Stimulated activated naive CD8-positive, alpha-beta T cell treated with anti-CD3 and anti-CD28 coated beads, Interleukin-15, Interleukin-2, amounts not matched to agents 100 ng/mL and 50 ng/mL, for 24 hours (primary cell): ENCODE data around the gene SLC22A23.
"Not testable (repeated sequence)": the region's sequence is repeated elsewhere in the genome, so short reads cannot be mapped to it uniquely, and the experiment has no call there.

Experiments
- H3K27ac Mint-ChIP-seq: one replicate; pipeline ENCODE4 v1.8.0; 2021; ENCODE audit warnings: mild to moderate bottlenecking, mixed read lengths
- H3K27me3 Mint-ChIP-seq: one replicate; pipeline ENCODE4 v1.8.0; 2021; ENCODE audit warnings: mixed read lengths
- H3K36me3 Mint-ChIP-seq: one replicate; pipeline ENCODE4 v1.8.0; 2021; ENCODE audit warnings: low read depth, mixed read lengths
- H3K4me1 Mint-ChIP-seq: one replicate; pipeline ENCODE4 v1.8.0; 2021; ENCODE audit warnings: low read depth, mixed read lengths
- H3K4me3 Mint-ChIP-seq: one replicate; pipeline ENCODE4 v1.8.0; 2021; ENCODE audit warnings: mild to moderate bottlenecking, mixed read lengths
- H3K9me3 Mint-ChIP-seq: one replicate; pipeline ENCODE4 v1.8.0; 2021; ENCODE audit warnings: mixed read lengths

The SLC22A23 gene

GRCh38 chr6:3247255-3248146 lies 209.3 kb downstream of the SLC22A23 start:
- no peaks in the 10 kb centered on the region for H3K36me3 Mint-ChIP-seq
- H3K4me3 Mint-ChIP-seq: no peak overlapping the region
- no peaks in the 10 kb centered on the region for H3K9me3 Mint-ChIP-seq
- no peak overlapping the region for H3K27ac Mint-ChIP-seq
- H3K27me3 Mint-ChIP-seq: peaks cover 61% of the 10 kb centered on the region
- H3K4me1 Mint-ChIP-seq: peaks cover 5% of the 10 kb centered on the region

GRCh38 chr6:3245216-3245615 lies 211.6 kb downstream of the SLC22A23 start:
- H3K36me3 Mint-ChIP-seq: no peaks in the 10 kb centered on the region
- no peaks in the 10 kb centered on the region for H3K4me1 Mint-ChIP-seq
- H3K9me3 Mint-ChIP-seq: no peaks in the 10 kb centered on the region
- H3K27me3 Mint-ChIP-seq: peaks cover 51% of the 10 kb centered on the region
- H3K4me3 Mint-ChIP-seq: no peak overlapping the region
- H3K27ac Mint-ChIP-seq: no peak overlapping the region

- not testable (repeated sequence) for H3K9me3 Mint-ChIP-seq, H3K36me3 Mint-ChIP-seq, H3K4me3 Mint-ChIP-seq, H3K4me1 Mint-ChIP-seq, H3K27ac Mint-ChIP-seq
- H3K27me3 Mint-ChIP-seq: peaks cover 51% of the 10 kb centered on the region
Measured at GRCh38 chr6:3244832-3245161, 212.1 kb downstream of the SLC22A23 start.

- no peaks in the 10 kb centered on the region for H3K36me3 Mint-ChIP-seq
- peaks cover 45% of the 10 kb centered on the region for H3K27me3 Mint-ChIP-seq
- H3K4me1 Mint-ChIP-seq: no peaks in the 10 kb centered on the region
- H3K9me3 Mint-ChIP-seq: no peaks in the 10 kb centered on the region
- no peak overlapping the region for H3K27ac Mint-ChIP-seq
- H3K4me3 Mint-ChIP-seq: no peak overlapping the region
Measured at GRCh38 chr6:3244003-3244831, 212.6 kb downstream of the SLC22A23 start.

- Mint-ChIP-seq H3K4me1 (no peaks in the 10 kb centered on the region), H3K27ac (no peak overlapping the region), H3K27me3 (peaks cover 45% of the 10 kb centered on the region), H3K36me3 (no peaks in the 10 kb centered on the region), H3K4me3 (no peak overlapping the region), H3K9me3 (no peaks in the 10 kb centered on the region)
Measured at GRCh38 chr6:3242768-3243167, 214.1 kb downstream of the SLC22A23 start.

GRCh38 chr6:3241745-3242144 lies 215.1 kb downstream of the SLC22A23 start:
- H3K4me1 Mint-ChIP-seq: not testable (repeated sequence)

GRCh38 chr6:3240595-3240994 lies 216.3 kb downstream of the SLC22A23 start:
- peaks cover 50% of the 10 kb centered on the region for H3K27me3 Mint-ChIP-seq
- H3K4me1 Mint-ChIP-seq: no peaks in the 10 kb centered on the region
- no peaks in the 10 kb centered on the region for H3K9me3 Mint-ChIP-seq
- H3K27ac Mint-ChIP-seq: no peak overlapping the region
- H3K36me3 Mint-ChIP-seq: no peaks in the 10 kb centered on the region
- H3K4me3 Mint-ChIP-seq: no peak overlapping the region

More at GRCh38 chr6:3241745-3242144, 215.1 kb downstream of the SLC22A23 start:
- H3K4me3 Mint-ChIP-seq, H3K36me3 Mint-ChIP-seq, H3K9me3 Mint-ChIP-seq, H3K27ac Mint-ChIP-seq: not testable (repeated sequence)
- peaks cover 47% of the 10 kb centered on the region for H3K27me3 Mint-ChIP-seq

- H3K4me3 Mint-ChIP-seq: no peak overlapping the region
- peaks cover 51% of the 10 kb centered on the region for H3K27me3 Mint-ChIP-seq
- no peak overlapping the region for H3K27ac Mint-ChIP-seq
- H3K9me3 Mint-ChIP-seq: no peaks in the 10 kb centered on the region
- H3K36me3 Mint-ChIP-seq: no peaks in the 10 kb centered on the region
- no peaks in the 10 kb centered on the region for H3K4me1 Mint-ChIP-seq
Measured at GRCh38 chr6:3239110-3239830, 217.6 kb downstream of the SLC22A23 start.

- Mint-ChIP-seq H3K36me3 (no peaks in the 10 kb centered on the region), H3K4me1 (no peaks in the 10 kb centered on the region), H3K9me3 (no peaks in the 10 kb centered on the region), H3K27ac (no peak overlapping the region), H3K4me3 (no peak overlapping the region), H3K27me3 (peaks cover 56% of the 10 kb centered on the region)
Measured at GRCh38 chr6:3237761-3238662, 218.8 kb downstream of the SLC22A23 start.

GRCh38 chr6:3236005-3236404 lies 220.8 kb downstream of the SLC22A23 start:
- no peak overlapping the region for H3K27ac Mint-ChIP-seq
- H3K27me3 Mint-ChIP-seq: peaks cover 69% of the 10 kb centered on the region
- peaks cover 12% of the 10 kb centered on the region for H3K4me1 Mint-ChIP-seq
- H3K4me3 Mint-ChIP-seq: no peak overlapping the region
- H3K36me3 Mint-ChIP-seq: no peaks in the 10 kb centered on the region
- H3K9me3 Mint-ChIP-seq: no peaks in the 10 kb centered on the region

GRCh38 chr6:3235486-3235885 lies 221.4 kb downstream of the SLC22A23 start:
- Mint-ChIP-seq H3K4me1 (peaks cover 17% of the 10 kb centered on the region), H3K27ac (no peak overlapping the region), H3K27me3 (peaks cover 74% of the 10 kb centered on the region), H3K4me3 (no peak overlapping the region), H3K36me3 (no peaks in the 10 kb centered on the region), H3K9me3 (no peaks in the 10 kb centered on the region)

GRCh38 chr6:3233904-3234303 lies 222.9 kb downstream of the SLC22A23 start:
- no peaks in the 10 kb centered on the region for H3K9me3 Mint-ChIP-seq
- no peaks in the 10 kb centered on the region for H3K36me3 Mint-ChIP-seq
- peaks cover 83% of the 10 kb centered on the region for H3K27me3 Mint-ChIP-seq
- H3K27ac Mint-ChIP-seq: no peak overlapping the region
- H3K4me1 Mint-ChIP-seq: peaks cover 32% of the 10 kb centered on the region
- no peak overlapping the region for H3K4me3 Mint-ChIP-seq

GRCh38 chr6:3233321-3233720 lies 223.5 kb downstream of the SLC22A23 start:
- Mint-ChIP-seq H3K27me3 (peaks cover 83% of the 10 kb centered on the region), H3K4me3 (no peak overlapping the region), H3K27ac (no peak overlapping the region), H3K36me3 (no peaks in the 10 kb centered on the region), H3K4me1 (peaks cover 36% of the 10 kb centered on the region), H3K9me3 (no peaks in the 10 kb centered on the region)
